Aorta (tissue), 5 donors: ENCODE results near the gene SPAM1. TPM values are rescaled to one million over a fixed set of nuclear protein-coding genes. Genes with fewer than 3 reads are reported as not detected.
"Not testable (repeated sequence)": the region's sequence is repeated elsewhere in the genome, so short reads cannot be mapped to it uniquely, and the experiment has no call there.

ENCODE experiments used
- ATAC-seq: fragments of 200-7000 bp; cut with Tn5 transposase; one replicate; pipeline ENCODE4 v1.9.1; 2022; ENCODE audit warnings: moderate library complexity; ENCODE audit not compliant: low FRiP score
- DNase-seq, 2 donors: peaks; one replicate each; pipeline ENCODE4 v3.0.0-alpha.2; 2020
- H3K27ac ChIP-seq, 2 donors: one replicate each; pipeline ENCODE4 v1.5.1; 2013; ENCODE audit warnings: low read length in 2 of 2, mild to moderate bottlenecking in 2 of 2, moderate library complexity in 2 of 2, control low read depth in 1 of 2, inconsistent platforms in 1 of 2, low read depth in 1 of 2
- H3K27me3 ChIP-seq, 2 donors: one replicate each; pipeline ENCODE4 v1.6.1; 2013; ENCODE audit warnings: control low read depth in 1 of 2, low read length in 1 of 2, mild to moderate bottlenecking in 1 of 2, moderate library complexity in 1 of 2; ENCODE audit not compliant: insufficient read depth in 2 of 2, control insufficient read depth in 1 of 2
- H3K36me3 ChIP-seq, 2 donors: one replicate each; pipeline ENCODE4 v1.6.1; 2013; ENCODE audit warnings: control low read depth in 1 of 2, low read length in 1 of 2, mild to moderate bottlenecking in 1 of 2; ENCODE audit not compliant: insufficient read depth in 2 of 2, control insufficient read depth in 1 of 2
- H3K4me1 ChIP-seq, 2 donors: one replicate each; pipeline ENCODE4 v1.6.1; 2013; ENCODE audit warnings: low read length in 2 of 2, control low read depth in 1 of 2, mild to moderate bottlenecking in 1 of 2, moderate library complexity in 1 of 2; ENCODE audit not compliant: insufficient read depth in 2 of 2, control insufficient read depth in 1 of 2
- H3K4me3 ChIP-seq, 2 donors: one replicate each; pipeline ENCODE4 v1.5.1; 2013; ENCODE audit warnings: low read length in 2 of 2, control low read depth in 1 of 2, mild to moderate bottlenecking in 1 of 2
- H3K9me3 ChIP-seq: one replicate; pipeline ENCODE4 v1.6.1; 2013; ENCODE audit warnings: mild to moderate bottlenecking, low read length; ENCODE audit not compliant: control insufficient read depth
- WGBS, 2 donors: extraction: QIAGEN DNeasy Blood & Tissue Kit; methylation state at CpG; one replicate each; pipeline ENCODE4 v1.1.7; 2013; 5-methylcytosine and 5-hydroxymethylcytosine counted together
- intact Hi-C, 2 donors: fragments of 100-400 bp; cut with DNase I; formaldehyde crosslinking; loops; one replicate each; pipeline versions ENCODE4 v1.14.2 to v1.15.0; 2022
- long read RNA-seq, 2 donors: library from polyadenylated mRNA; unstranded; transcript quantifications; one replicate each; pipeline ENCODE4 v2.0.0, GENCODE V29; 2020 to 2021
- polyA plus RNA-seq, 2 donors: library from polyadenylated mRNA; stranded (reverse); fragments of 200-250 nt; gene quantifications; one replicate each; pipeline ENCODE4 v1.2.3, GENCODE V29; 2013
- total RNA-seq, 2 donors: library from RNA; stranded (reverse); fragmentation: NEBNext Ultra II Directional; extraction: Animal tissue kit (Norgen Biotek cat#: 25700); gene quantifications; one replicate each; pipeline ENCODE4 v1.2.1, GENCODE V29; 2021
- donor health status: healthy with polysubstance abuse.
- donor health status: Bipolar disorder and iron deficiency.
- donor health status: DM: no; HTN: no; CAD: no.
- donor health status: DM: no; HTN: no; CAD: no.
- donor health status: DM: yes; HTN: yes; CAD: no.

Gene SPAM1
- total RNA-seq (not detected), polyA plus RNA-seq (not detected)
- long read RNA-seq, donor 1 = 0 reads
- long read RNA-seq, donor 2 = 0 reads

- DNase-seq (no peak), ATAC-seq (no peak)
- no peaks in the 10 kb centered on the region for H3K4me1 ChIP-seq
- H3K27ac ChIP-seq = no peak within 1 kb of the TSS
- intact Hi-C loops = no loop called here
- H3K9me3 ChIP-seq = no peaks in the 10 kb centered on the region
- H3K4me3 ChIP-seq = no peak within 1 kb of the TSS
- no peaks in the 10 kb centered on the region for H3K36me3 ChIP-seq
- no peaks in the 10 kb centered on the region for H3K27me3 ChIP-seq
These were observed at the start of gene SPAM1 for GRCh38 chr7:123924941-123925340. TSS of gene SPAM1 (plus strand) at chr7:123925241. CDS start at chr7:123953571, 28,330 bp downstream.

GRCh38 chr7:123876557-123877256, 48.3 kb upstream of the SPAM1 start:
- no peaks in the 10 kb centered on the region for H3K27me3 ChIP-seq
- no peaks in the 10 kb centered on the region for H3K4me1 ChIP-seq
- no peak overlapping the region for H3K4me3 ChIP-seq
- no peak for DNase-seq
- intact Hi-C loops = no loop called here
- H3K27ac ChIP-seq = no peak overlapping the region
- H3K36me3 ChIP-seq = no peaks in the 10 kb centered on the region
- 76% methylated on average over 7 of the region's 7 CpGs for WGBS, 2 donors
- H3K9me3 ChIP-seq = no peaks in the 10 kb centered on the region
- ATAC-seq = no peak

- no peak for ATAC-seq
- intact Hi-C loops = no loop called here
- H3K36me3 ChIP-seq = no peaks in the 10 kb centered on the region
- H3K4me3 ChIP-seq = no peak overlapping the region
- no peaks in the 10 kb centered on the region for H3K4me1 ChIP-seq
- H3K27me3 ChIP-seq = peaks cover 0 to 2% of the 10 kb centered on the region in 2 donors
- 46 to 53% methylated on average over 4 of the region's 4 CpGs for WGBS, 2 donors
- no peak overlapping the region for H3K27ac ChIP-seq
- DNase-seq = no peak
- no peaks in the 10 kb centered on the region for H3K9me3 ChIP-seq
These were observed 45.4 kb upstream of the SPAM1 start for GRCh38 chr7:123879628-123880027.

- intact Hi-C loops = no loop called here
- no peaks in the 10 kb centered on the region for H3K4me1 ChIP-seq
- peaks cover 0 to 2% of the 10 kb centered on the region in 2 donors for H3K27me3 ChIP-seq
- ATAC-seq (no peak), DNase-seq (no peak)
- 95% methylated on average over 2 of the region's 2 CpGs for WGBS, 2 donors
- H3K27ac ChIP-seq = no peak overlapping the region
- H3K36me3 ChIP-seq = no peaks in the 10 kb centered on the region
- no peaks in the 10 kb centered on the region for H3K9me3 ChIP-seq
- no peak overlapping the region for H3K4me3 ChIP-seq
These were observed 43.7 kb upstream of the SPAM1 start for GRCh38 chr7:123881300-123881699.

GRCh38 chr7:123883154-123883553, 41.9 kb upstream of the SPAM1 start:
- no peaks in the 10 kb centered on the region for H3K4me1 ChIP-seq
- DNase-seq (no peak), ATAC-seq (no peak)
- intact Hi-C loops = no loop called here
- no peaks in the 10 kb centered on the region for H3K36me3 ChIP-seq
- peaks cover 0 to 2% of the 10 kb centered on the region in 2 donors for H3K27me3 ChIP-seq
- no peaks in the 10 kb centered on the region for H3K9me3 ChIP-seq
- no peak overlapping the region for H3K4me3 ChIP-seq
- no peak overlapping the region for H3K27ac ChIP-seq

GRCh38 chr7:123888192-123888591, 36.8 kb upstream of the SPAM1 start:
- Histone ChIP-seq H3K4me3 (no peak overlapping the region), H3K36me3 (no peaks in the 10 kb centered on the region), H3K4me1 (no peaks in the 10 kb centered on the region), H3K9me3 (peaks cover 2% of the 10 kb centered on the region), H3K27me3 (no peaks in the 10 kb centered on the region), H3K27ac (no peak overlapping the region)
- no peak for ATAC-seq
- intact Hi-C loops = no loop called here
- DNase-seq = no peak

- ATAC-seq, H3K9me3 ChIP-seq, H3K27ac ChIP-seq, H3K4me3 ChIP-seq, H3K27me3 ChIP-seq, intact Hi-C loops, H3K36me3 ChIP-seq, DNase-seq, H3K4me1 ChIP-seq: not testable (repeated sequence)
- WGBS, 2 donors = 89 to 94% methylated on average over 9 to 10 of the region's 10 CpGs
These were observed 30.3 kb upstream of the SPAM1 start for GRCh38 chr7:123894753-123895152.

- H3K27me3 ChIP-seq = no peaks in the 10 kb centered on the region
- H3K36me3 ChIP-seq = no peaks in the 10 kb centered on the region
- no peak overlapping the region for H3K27ac ChIP-seq
- intact Hi-C loops = no loop called here
- no peaks in the 10 kb centered on the region for H3K4me1 ChIP-seq
- WGBS, 2 donors = 36 to 67% methylated on average over 1 of the region's 1 CpG
- no peak overlapping the region for H3K4me3 ChIP-seq
- peaks cover 1% of the 10 kb centered on the region for H3K9me3 ChIP-seq
- DNase-seq (no peak), ATAC-seq (no peak)
These were observed 23.9 kb upstream of the SPAM1 start for GRCh38 chr7:123901101-123901500.

- H3K4me3 ChIP-seq = no peak overlapping the region
- no peaks in the 10 kb centered on the region for H3K36me3 ChIP-seq
- no peaks in the 10 kb centered on the region for H3K27me3 ChIP-seq
- H3K27ac ChIP-seq = no peak overlapping the region
- H3K4me1 ChIP-seq = no peaks in the 10 kb centered on the region
- DNase-seq = no peak
- no peak for ATAC-seq
- H3K9me3 ChIP-seq = peaks cover 4% of the 10 kb centered on the region
- intact Hi-C loops = no loop called here
These were observed 19.3 kb upstream of the SPAM1 start for GRCh38 chr7:123905714-123906113.
